Panc1 (cell line): ENCODE measurements around the gene ARHGAP23.
"Not testable (repeated sequence)": the region's sequence is repeated elsewhere in the genome, so short reads cannot be mapped to it uniquely, and the experiment has no call there.

ENCODE experiments used
- POLR2AphosphoS5 ChIP-seq: IDR thresholded peaks from 2 replicates; pipeline ENCODE4 v1.6.1; 2012; ENCODE audit warnings: mild to moderate bottlenecking, low read depth, low read length, moderate library complexity
- TF ChIP-seq, protein P1 (sequence below): fragments of 450-650 bp; IDR thresholded peaks from 2 replicates; pipeline ENCODE4 v1.5.1; 2017; ENCODE audit warnings: mild to moderate bottlenecking

DNA sequence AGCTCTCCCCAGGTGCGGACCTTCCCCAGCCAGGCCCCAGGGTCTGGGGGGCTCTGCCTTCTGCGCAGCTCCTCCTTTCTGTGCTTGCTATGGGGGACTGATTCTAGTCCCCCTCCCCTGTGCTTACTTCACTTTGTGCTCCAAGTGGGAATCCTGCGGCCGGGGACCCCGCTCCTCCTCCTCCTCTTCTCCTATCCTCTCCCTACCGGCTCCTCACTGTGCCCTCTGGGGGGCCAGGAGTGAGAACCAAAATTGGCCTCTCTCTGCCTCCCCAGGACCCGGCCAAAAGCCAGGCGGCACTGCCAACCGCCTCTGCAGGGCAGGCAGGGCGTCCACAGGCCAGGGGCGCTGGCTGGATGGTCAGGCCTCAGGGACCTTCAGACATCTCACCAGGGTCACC is 103.5 kb downstream of the ARHGAP23 start:
- TF ChIP-seq, protein P1, sequence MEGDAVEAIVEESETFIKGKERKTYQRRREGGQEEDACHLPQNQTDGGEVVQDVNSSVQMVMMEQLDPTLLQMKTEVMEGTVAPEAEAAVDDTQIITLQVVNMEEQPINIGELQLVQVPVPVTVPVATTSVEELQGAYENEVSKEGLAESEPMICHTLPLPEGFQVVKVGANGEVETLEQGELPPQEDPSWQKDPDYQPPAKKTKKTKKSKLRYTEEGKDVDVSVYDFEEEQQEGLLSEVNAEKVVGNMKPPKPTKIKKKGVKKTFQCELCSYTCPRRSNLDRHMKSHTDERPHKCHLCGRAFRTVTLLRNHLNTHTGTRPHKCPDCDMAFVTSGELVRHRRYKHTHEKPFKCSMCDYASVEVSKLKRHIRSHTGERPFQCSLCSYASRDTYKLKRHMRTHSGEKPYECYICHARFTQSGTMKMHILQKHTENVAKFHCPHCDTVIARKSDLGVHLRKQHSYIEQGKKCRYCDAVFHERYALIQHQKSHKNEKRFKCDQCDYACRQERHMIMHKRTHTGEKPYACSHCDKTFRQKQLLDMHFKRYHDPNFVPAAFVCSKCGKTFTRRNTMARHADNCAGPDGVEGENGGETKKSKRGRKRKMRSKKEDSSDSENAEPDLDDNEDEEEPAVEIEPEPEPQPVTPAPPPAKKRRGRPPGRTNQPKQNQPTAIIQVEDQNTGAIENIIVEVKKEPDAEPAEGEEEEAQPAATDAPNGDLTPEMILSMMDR: not testable (repeated sequence)
- TF ChIP-seq POLR2AphosphoS5: not testable (repeated sequence)
